DND-41 (cell line): Measurements from ENCODE around the gene SULF2.
"Not testable (repeated sequence)": the region's sequence is repeated elsewhere in the genome, so short reads cannot be mapped to it uniquely, and the experiment has no call there.

Experiments used
- EZH2 ChIP-seq: IDR thresholded peaks from 3 replicates; pipeline ENCODE4 v1.6.1; 2012; ENCODE audit warnings: borderline replicate concordance, low read depth, mild to moderate bottlenecking, moderate library complexity, low read length, inconsistent platforms; ENCODE audit not compliant: severe bottlenecking
- TF ChIP-seq, protein P1 (sequence below): IDR thresholded peaks from 2 replicates; pipeline ENCODE4 v1.5.1; 2012; ENCODE audit warnings: borderline replicate concordance, low read length, moderate library complexity, mild to moderate bottlenecking; ENCODE audit not compliant: poor library complexity, severe bottlenecking; ENCODE audit errors: extremely low read depth

DNA sequence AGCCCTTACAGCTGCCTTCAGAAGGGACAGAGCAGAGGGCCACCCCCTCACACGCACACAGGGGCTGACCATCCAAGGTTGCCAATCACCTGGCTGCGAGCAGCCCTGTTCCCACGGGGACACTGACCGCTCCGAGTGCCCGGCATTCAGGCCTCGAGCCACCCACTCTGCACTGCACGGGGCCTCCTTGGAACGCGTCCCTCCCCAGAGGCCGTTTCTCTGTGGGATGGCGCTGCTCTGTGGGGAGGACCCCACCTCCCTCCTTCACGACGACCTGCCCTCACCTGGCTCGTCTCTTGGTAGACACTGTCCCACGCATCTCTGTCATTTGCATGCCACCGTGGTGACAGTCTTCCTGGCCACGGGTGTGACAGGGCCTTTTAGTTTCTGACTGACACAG is 40.7 kb upstream of the SULF2 start:
- TF ChIP-seq, protein P1, sequence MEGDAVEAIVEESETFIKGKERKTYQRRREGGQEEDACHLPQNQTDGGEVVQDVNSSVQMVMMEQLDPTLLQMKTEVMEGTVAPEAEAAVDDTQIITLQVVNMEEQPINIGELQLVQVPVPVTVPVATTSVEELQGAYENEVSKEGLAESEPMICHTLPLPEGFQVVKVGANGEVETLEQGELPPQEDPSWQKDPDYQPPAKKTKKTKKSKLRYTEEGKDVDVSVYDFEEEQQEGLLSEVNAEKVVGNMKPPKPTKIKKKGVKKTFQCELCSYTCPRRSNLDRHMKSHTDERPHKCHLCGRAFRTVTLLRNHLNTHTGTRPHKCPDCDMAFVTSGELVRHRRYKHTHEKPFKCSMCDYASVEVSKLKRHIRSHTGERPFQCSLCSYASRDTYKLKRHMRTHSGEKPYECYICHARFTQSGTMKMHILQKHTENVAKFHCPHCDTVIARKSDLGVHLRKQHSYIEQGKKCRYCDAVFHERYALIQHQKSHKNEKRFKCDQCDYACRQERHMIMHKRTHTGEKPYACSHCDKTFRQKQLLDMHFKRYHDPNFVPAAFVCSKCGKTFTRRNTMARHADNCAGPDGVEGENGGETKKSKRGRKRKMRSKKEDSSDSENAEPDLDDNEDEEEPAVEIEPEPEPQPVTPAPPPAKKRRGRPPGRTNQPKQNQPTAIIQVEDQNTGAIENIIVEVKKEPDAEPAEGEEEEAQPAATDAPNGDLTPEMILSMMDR, result not testable (repeated sequence)
- TF ChIP-seq EZH2, result not testable (repeated sequence)
